MM.1S (cell line): ENCODE results near the gene KLHDC7A.

Experiments
- DNase-seq: peaks from one replicate; pipeline ENCODE4 v3.0.0-alpha.2; 2015
- H2AFZ ChIP-seq: fragments of 300-600 bp; sonication (generic); 2 replicates; pipeline ENCODE4 v1.6.0; 2016; ENCODE audit warnings: antibody characterized with exemption, low read length
- H3F3A ChIP-seq: fragments of 300-600 bp; sonication (generic); 2 replicates; pipeline ENCODE4 v1.6.1; 2016; ENCODE audit warnings: mild to moderate bottlenecking, antibody characterized with exemption, low read length, moderate library complexity, mixed read lengths; ENCODE audit not compliant: insufficient read depth
- H3K27ac ChIP-seq: fragments of 300-600 bp; sonication (generic); 2 replicates; pipeline ENCODE4 v1.5.1; 2016; ENCODE audit warnings: mild to moderate bottlenecking, low read length
- H3K27me3 ChIP-seq: fragments of 300-600 bp; sonication (generic); replicated peaks from 2 replicates; pipeline ENCODE4 v1.6.0; 2016; ENCODE audit warnings: low read length; ENCODE audit not compliant: insufficient read depth
- H3K36me3 ChIP-seq: fragments of 300-600 bp; sonication (generic); replicated peaks from 2 replicates; pipeline ENCODE4 v1.6.1; 2016; ENCODE audit warnings: mild to moderate bottlenecking, low read length, mixed read lengths; ENCODE audit not compliant: insufficient read depth
- H3K4me1 ChIP-seq: fragments of 300-600 bp; sonication (generic); 2 replicates; pipeline ENCODE4 v1.6.1; 2016; ENCODE audit warnings: low read length, mixed read lengths
- H3K4me2 ChIP-seq: fragments of 300-600 bp; sonication (generic); 2 replicates; pipeline ENCODE4 v1.6.0; 2016; ENCODE audit warnings: low read depth, low read length
- H3K4me3 ChIP-seq: fragments of 300-600 bp; sonication (generic); 2 replicates; pipeline ENCODE4 v1.5.1; 2016; ENCODE audit warnings: low read length, mixed read lengths
- H3K79me2 ChIP-seq: fragments of 300-600 bp; sonication (generic); 2 replicates; pipeline ENCODE4 v1.6.1; 2016; ENCODE audit warnings: mixed run types, low read length, mixed read lengths
- H3K9ac ChIP-seq: fragments of 300-600 bp; sonication (generic); 2 replicates; pipeline ENCODE4 v1.6.1; 2016; ENCODE audit warnings: low read length, mixed read lengths
- H3K9me2 ChIP-seq: fragments of 300-600 bp; sonication (generic); replicated peaks from 2 replicates; pipeline ENCODE4 v1.6.1; 2016; ENCODE audit warnings: mild to moderate bottlenecking, low read length, mixed read lengths; ENCODE audit not compliant: insufficient read depth
- H3K9me3 ChIP-seq: fragments of 300-600 bp; sonication (generic); replicated peaks from 2 replicates; pipeline ENCODE4 v1.6.1; 2016; ENCODE audit warnings: mild to moderate bottlenecking, low read length, mixed read lengths; ENCODE audit not compliant: insufficient read depth
- H4K20me1 ChIP-seq: fragments of 300-600 bp; sonication (generic); 2 replicates; pipeline ENCODE4 v1.6.1; 2016; ENCODE audit warnings: mild to moderate bottlenecking, low read length, moderate library complexity, mixed read lengths; ENCODE audit not compliant: insufficient read depth
- CTCF ChIP-seq: fragments of 300-600 bp; sonication (generic); IDR thresholded peaks from 2 replicates; pipeline ENCODE4 v1.5.1; 2016; ENCODE audit warnings: antibody characterized with exemption, low read length, mixed read lengths
- EZH2 ChIP-seq: fragments of 300-600 bp; sonication (generic); optimal IDR thresholded peaks from 2 replicates; pipeline ENCODE3; 2017; ENCODE audit warnings: low read depth, mild to moderate bottlenecking, antibody characterized with exemption, low read length, mixed read lengths
- EZH2phosphoT487 ChIP-seq: fragments of 300-600 bp; sonication (generic); IDR thresholded peaks from 2 replicates; pipeline ENCODE4 v1.6.1; 2018; ENCODE audit warnings: antibody characterized with exemption, low read length

KLHDC7A gene

GRCh38 chr1:18482721-18483425 is 2.1 kb downstream of the KLHDC7A start:
- Histone ChIP-seq H3K4me2 (no peak overlapping the region), H3K36me3 (no peaks in the 10 kb centered on the region), H3K27ac (no peak overlapping the region), H2AFZ (no peak overlapping the region), H3K4me1 (no peaks in the 10 kb centered on the region), H3K9me2 (no peaks in the 10 kb centered on the region), H4K20me1 (no peaks in the 10 kb centered on the region), H3K9ac (no peak overlapping the region), H3K4me3 (no peak overlapping the region), H3K27me3 (peaks cover 89% of the 10 kb centered on the region), H3F3A (no peaks in the 10 kb centered on the region), H3K9me3 (no peaks in the 10 kb centered on the region), H3K79me2 (no peaks in the 10 kb centered on the region)
- DNase-seq = no peak
- TF ChIP-seq EZH2phosphoT487 (no peak), EZH2 (no peak), CTCF (no peak)

- TF ChIP-seq CTCF (no peak), EZH2phosphoT487 (no peak), EZH2 (no peak)
- Histone ChIP-seq H3K4me1 (no peaks in the 10 kb centered on the region), H3K9me2 (no peaks in the 10 kb centered on the region), H3K27ac (no peak overlapping the region), H3K9me3 (no peaks in the 10 kb centered on the region), H2AFZ (no peak overlapping the region), H4K20me1 (no peaks in the 10 kb centered on the region), H3K4me2 (no peak overlapping the region), H3K79me2 (no peaks in the 10 kb centered on the region), H3K36me3 (no peaks in the 10 kb centered on the region), H3K27me3 (peaks cover 93% of the 10 kb centered on the region), H3K4me3 (no peak overlapping the region), H3K9ac (no peak overlapping the region), H3F3A (no peaks in the 10 kb centered on the region)
- no peak for DNase-seq
These were observed 3.5 kb downstream of the KLHDC7A start for GRCh38 chr1:18484276-18484675.

GRCh38 chr1:18484721-18485120 is 4.0 kb downstream of the KLHDC7A start:
- H3K9ac ChIP-seq = no peak overlapping the region
- no peak for DNase-seq
- peaks cover 95% of the 10 kb centered on the region for H3K27me3 ChIP-seq
- no peaks in the 10 kb centered on the region for H3F3A ChIP-seq
- no peak overlapping the region for H2AFZ ChIP-seq
- H3K4me3 ChIP-seq = no peak overlapping the region
- H3K9me2 ChIP-seq = no peaks in the 10 kb centered on the region
- no peak overlapping the region for H3K27ac ChIP-seq
- no peaks in the 10 kb centered on the region for H3K79me2 ChIP-seq
- H4K20me1 ChIP-seq = no peaks in the 10 kb centered on the region
- H3K4me1 ChIP-seq = no peaks in the 10 kb centered on the region
- no peaks in the 10 kb centered on the region for H3K36me3 ChIP-seq
- no peaks in the 10 kb centered on the region for H3K9me3 ChIP-seq
- TF ChIP-seq EZH2phosphoT487 (no peak), EZH2 (no peak), CTCF (no peak)
- no peak overlapping the region for H3K4me2 ChIP-seq
